K562 (cell line): Measurements from ENCODE around the gene PRRC2A. TPM values are rescaled to one million over a fixed set of nuclear protein-coding genes. Genes with fewer than 3 reads are reported as not detected.
A peak's percentile ranks its signal among the peaks of the same experiment; 100 is the strongest.

Source experiments
- FUS ChIP-seq: fragments of 200-400 bp; formaldehyde crosslinking; optimal IDR thresholded peaks from 2 replicates; pipeline ENCODE3; 2017; ENCODE audit warnings: low read depth, low read length
- RCOR1 ChIP-seq, 2 experiments: IDR thresholded peaks; 2 replicates each; pipeline ENCODE4 v1.6.1; 2012; ENCODE audit warnings: low read depth in 2 of 2, low read length in 2 of 2, borderline replicate concordance in 1 of 2, improper control_type of control experiment in 1 of 2
- ZC3H4 ChIP-seq: sonication (generic); formaldehyde crosslinking; IDR thresholded peaks from 2 replicates; pipeline ENCODE4 v1.9.0; 2021; ENCODE audit warnings: missing genetic modification reagents, borderline replicate concordance
- polyA plus RNA-seq, 8 experiments: library from polyadenylated mRNA; depleted of rRNA in 4 of 8; stranded (reverse) in 5 of 8; unstranded in 3 of 8; fragments of >200 nt; fragmentation: Nextera tagmentation in 2 of 8; fragmentation: Illumina TruSeq in 1 of 8; extraction: Ambion mirVana in 2 of 8; extraction: Trizol in 1 of 8; gene quantifications; 2 replicates each; pipeline versions ENCODE4 v1.2.1 to v1.2.3, GENCODE V29; 2011 to 2014; ENCODE audit warnings: inconsistent platforms in 1 of 8, missing spikeins in 1 of 8
- total RNA-seq, 7 experiments: library from RNA; depleted of rRNA in 6 of 7; stranded (reverse); fragments of >200 nt in 6 of 7; fragmentation: Illumina TruSeq in 2 of 7; extraction: Trizol in 2 of 7; gene quantifications; 2 replicates each; pipeline versions ENCODE4 v1.2.1 to v1.2.3, GENCODE V29; 2011 to 2021; ENCODE audit warnings: low replicate concordance in 1 of 7
- TF ChIP-seq, protein P1 (sequence below), 2 experiments: fragments of 450-650 bp in 1 of 2; IDR thresholded peaks; 2 replicates each; pipeline ENCODE4 v1.6.1; 2011 to 2017; ENCODE audit warnings: low read depth in 2 of 2, antibody characterized with exemption in 1 of 2, borderline replicate concordance in 1 of 2, low read length in 1 of 2, mild to moderate bottlenecking in 1 of 2, mixed read lengths in 1 of 2; ENCODE audit not compliant: control insufficient read depth in 1 of 2
- TF ChIP-seq, protein P2 (sequence below): sonication (generic); formaldehyde crosslinking; IDR thresholded peaks from 2 replicates; pipeline ENCODE4 v1.8.0; 2022; ENCODE audit warnings: missing genetic modification reagents, mild to moderate bottlenecking, borderline replicate concordance
- TF ChIP-seq, protein P3 (sequence below): fragments of 450-650 bp; IDR thresholded peaks from 2 replicates; pipeline ENCODE4 v1.7.0; 2016; ENCODE audit warnings: borderline replicate concordance
- TF ChIP-seq, protein P4 (sequence below): sonication (generic); formaldehyde crosslinking; IDR thresholded peaks from 2 replicates; pipeline ENCODE4 v1.8.0; 2022; ENCODE audit warnings: mild to moderate bottlenecking, low read depth, missing genetic modification reagents
- TF ChIP-seq, protein P5 (sequence below): sonication (generic); formaldehyde crosslinking; IDR thresholded peaks from 2 replicates; pipeline ENCODE4 v1.8.0; 2023; ENCODE audit warnings: missing genetic modification reagents, mild to moderate bottlenecking, borderline replicate concordance

Gene PRRC2A
- total and polyA plus RNA-seq, 9 of the 15 experiments (the other 6 are each of a cell fraction or from before 2014, with no cell fraction given), result 1.0 to 332 (median 63.0) TPM

DNA sequence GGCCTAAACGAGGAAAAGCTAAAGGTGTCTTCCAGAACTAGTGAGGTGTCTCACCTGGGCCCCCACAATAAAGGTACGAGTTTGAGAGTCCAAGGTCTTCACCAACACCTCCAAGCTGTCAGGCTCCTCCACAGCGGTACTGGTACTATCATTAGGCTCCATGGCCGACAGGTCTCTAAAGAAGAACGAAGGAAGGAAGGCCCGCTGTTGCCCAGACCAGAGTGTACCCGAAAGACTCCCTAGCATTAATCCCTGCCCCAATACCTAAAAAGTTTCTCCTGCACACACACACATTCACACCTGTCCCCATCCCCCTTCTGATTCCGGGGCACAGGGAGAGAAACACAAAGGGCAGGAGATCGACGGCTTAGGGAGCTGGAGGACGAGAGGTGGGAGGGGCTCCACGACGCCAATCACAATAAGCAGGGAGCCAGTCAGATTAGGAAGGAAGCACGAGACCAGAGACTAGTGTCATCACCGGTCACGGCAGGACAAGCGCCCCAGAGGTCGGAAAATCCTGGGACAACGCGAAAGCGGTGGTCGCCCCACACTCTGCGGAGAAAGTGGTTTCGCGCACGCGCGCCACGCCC lies 31.2 kb downstream of the PRRC2A start (continued):
- TF ChIP-seq, protein P1, sequence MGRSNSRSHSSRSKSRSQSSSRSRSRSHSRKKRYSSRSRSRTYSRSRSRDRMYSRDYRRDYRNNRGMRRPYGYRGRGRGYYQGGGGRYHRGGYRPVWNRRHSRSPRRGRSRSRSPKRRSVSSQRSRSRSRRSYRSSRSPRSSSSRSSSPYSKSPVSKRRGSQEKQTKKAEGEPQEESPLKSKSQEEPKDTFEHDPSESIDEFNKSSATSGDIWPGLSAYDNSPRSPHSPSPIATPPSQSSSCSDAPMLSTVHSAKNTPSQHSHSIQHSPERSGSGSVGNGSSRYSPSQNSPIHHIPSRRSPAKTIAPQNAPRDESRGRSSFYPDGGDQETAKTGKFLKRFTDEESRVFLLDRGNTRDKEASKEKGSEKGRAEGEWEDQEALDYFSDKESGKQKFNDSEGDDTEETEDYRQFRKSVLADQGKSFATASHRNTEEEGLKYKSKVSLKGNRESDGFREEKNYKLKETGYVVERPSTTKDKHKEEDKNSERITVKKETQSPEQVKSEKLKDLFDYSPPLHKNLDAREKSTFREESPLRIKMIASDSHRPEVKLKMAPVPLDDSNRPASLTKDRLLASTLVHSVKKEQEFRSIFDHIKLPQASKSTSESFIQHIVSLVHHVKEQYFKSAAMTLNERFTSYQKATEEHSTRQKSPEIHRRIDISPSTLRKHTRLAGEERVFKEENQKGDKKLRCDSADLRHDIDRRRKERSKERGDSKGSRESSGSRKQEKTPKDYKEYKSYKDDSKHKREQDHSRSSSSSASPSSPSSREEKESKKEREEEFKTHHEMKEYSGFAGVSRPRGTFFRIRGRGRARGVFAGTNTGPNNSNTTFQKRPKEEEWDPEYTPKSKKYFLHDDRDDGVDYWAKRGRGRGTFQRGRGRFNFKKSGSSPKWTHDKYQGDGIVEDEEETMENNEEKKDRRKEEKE (IDR thresholded peaks at IDR 0.05; ENCODE audit: borderline replicate concordance in 1 of 2, control insufficient read depth in 1 of 2, low read depth in 2 of 2, low read length in 1 of 2), result no peak
- TF ChIP-seq FUS (no peak), RCOR1 (IDR thresholded peaks at IDR 0.05; ENCODE audit: borderline replicate concordance in 1 of 2, low read depth in 2 of 2, low read length in 2 of 2) (peak; percentile 17 to 51; a peak in 2 of 4 replicates), ZC3H4 (no peak)
- TF ChIP-seq, protein P2, sequence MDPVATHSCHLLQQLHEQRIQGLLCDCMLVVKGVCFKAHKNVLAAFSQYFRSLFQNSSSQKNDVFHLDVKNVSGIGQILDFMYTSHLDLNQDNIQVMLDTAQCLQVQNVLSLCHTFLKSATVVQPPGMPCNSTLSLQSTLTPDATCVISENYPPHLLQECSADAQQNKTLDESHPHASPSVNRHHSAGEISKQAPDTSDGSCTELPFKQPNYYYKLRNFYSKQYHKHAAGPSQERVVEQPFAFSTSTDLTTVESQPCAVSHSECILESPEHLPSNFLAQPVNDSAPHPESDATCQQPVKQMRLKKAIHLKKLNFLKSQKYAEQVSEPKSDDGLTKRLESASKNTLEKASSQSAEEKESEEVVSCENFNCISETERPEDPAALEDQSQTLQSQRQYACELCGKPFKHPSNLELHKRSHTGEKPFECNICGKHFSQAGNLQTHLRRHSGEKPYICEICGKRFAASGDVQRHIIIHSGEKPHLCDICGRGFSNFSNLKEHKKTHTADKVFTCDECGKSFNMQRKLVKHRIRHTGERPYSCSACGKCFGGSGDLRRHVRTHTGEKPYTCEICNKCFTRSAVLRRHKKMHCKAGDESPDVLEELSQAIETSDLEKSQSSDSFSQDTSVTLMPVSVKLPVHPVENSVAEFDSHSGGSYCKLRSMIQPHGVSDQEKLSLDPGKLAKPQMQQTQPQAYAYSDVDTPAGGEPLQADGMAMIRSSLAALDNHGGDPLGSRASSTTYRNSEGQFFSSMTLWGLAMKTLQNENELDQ (CRISPR knock-in tag), result 0 out of 2 replicates have a peak, but pooled peaks have one; percentile 71
- TF ChIP-seq, protein P3, sequence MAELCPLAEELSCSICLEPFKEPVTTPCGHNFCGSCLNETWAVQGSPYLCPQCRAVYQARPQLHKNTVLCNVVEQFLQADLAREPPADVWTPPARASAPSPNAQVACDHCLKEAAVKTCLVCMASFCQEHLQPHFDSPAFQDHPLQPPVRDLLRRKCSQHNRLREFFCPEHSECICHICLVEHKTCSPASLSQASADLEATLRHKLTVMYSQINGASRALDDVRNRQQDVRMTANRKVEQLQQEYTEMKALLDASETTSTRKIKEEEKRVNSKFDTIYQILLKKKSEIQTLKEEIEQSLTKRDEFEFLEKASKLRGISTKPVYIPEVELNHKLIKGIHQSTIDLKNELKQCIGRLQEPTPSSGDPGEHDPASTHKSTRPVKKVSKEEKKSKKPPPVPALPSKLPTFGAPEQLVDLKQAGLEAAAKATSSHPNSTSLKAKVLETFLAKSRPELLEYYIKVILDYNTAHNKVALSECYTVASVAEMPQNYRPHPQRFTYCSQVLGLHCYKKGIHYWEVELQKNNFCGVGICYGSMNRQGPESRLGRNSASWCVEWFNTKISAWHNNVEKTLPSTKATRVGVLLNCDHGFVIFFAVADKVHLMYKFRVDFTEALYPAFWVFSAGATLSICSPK, result no peak
- TF ChIP-seq, protein P4, sequence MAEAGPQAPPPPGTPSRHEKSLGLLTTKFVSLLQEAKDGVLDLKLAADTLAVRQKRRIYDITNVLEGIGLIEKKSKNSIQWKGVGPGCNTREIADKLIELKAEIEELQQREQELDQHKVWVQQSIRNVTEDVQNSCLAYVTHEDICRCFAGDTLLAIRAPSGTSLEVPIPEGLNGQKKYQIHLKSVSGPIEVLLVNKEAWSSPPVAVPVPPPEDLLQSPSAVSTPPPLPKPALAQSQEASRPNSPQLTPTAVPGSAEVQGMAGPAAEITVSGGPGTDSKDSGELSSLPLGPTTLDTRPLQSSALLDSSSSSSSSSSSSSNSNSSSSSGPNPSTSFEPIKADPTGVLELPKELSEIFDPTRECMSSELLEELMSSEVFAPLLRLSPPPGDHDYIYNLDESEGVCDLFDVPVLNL (CRISPR knock-in tag), result no peak
- TF ChIP-seq, protein P5, sequence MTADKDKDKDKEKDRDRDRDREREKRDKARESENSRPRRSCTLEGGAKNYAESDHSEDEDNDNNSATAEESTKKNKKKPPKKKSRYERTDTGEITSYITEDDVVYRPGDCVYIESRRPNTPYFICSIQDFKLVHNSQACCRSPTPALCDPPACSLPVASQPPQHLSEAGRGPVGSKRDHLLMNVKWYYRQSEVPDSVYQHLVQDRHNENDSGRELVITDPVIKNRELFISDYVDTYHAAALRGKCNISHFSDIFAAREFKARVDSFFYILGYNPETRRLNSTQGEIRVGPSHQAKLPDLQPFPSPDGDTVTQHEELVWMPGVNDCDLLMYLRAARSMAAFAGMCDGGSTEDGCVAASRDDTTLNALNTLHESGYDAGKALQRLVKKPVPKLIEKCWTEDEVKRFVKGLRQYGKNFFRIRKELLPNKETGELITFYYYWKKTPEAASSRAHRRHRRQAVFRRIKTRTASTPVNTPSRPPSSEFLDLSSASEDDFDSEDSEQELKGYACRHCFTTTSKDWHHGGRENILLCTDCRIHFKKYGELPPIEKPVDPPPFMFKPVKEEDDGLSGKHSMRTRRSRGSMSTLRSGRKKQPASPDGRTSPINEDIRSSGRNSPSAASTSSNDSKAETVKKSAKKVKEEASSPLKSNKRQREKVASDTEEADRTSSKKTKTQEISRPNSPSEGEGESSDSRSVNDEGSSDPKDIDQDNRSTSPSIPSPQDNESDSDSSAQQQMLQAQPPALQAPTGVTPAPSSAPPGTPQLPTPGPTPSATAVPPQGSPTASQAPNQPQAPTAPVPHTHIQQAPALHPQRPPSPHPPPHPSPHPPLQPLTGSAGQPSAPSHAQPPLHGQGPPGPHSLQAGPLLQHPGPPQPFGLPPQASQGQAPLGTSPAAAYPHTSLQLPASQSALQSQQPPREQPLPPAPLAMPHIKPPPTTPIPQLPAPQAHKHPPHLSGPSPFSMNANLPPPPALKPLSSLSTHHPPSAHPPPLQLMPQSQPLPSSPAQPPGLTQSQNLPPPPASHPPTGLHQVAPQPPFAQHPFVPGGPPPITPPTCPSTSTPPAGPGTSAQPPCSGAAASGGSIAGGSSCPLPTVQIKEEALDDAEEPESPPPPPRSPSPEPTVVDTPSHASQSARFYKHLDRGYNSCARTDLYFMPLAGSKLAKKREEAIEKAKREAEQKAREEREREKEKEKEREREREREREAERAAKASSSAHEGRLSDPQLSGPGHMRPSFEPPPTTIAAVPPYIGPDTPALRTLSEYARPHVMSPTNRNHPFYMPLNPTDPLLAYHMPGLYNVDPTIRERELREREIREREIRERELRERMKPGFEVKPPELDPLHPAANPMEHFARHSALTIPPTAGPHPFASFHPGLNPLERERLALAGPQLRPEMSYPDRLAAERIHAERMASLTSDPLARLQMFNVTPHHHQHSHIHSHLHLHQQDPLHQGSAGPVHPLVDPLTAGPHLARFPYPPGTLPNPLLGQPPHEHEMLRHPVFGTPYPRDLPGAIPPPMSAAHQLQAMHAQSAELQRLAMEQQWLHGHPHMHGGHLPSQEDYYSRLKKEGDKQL, result peak; percentile 36; the same call in 1 of the 2 replicates
